Measurements from ENCODE around the gene KIF3A. TPM values are rescaled to one million over a fixed set of nuclear protein-coding genes. Genes with fewer than 3 reads are reported as not detected.

KIF3A gene
- total RNA-seq, 1 donor from 2014 or later, result 10.5 TPM

DNA sequence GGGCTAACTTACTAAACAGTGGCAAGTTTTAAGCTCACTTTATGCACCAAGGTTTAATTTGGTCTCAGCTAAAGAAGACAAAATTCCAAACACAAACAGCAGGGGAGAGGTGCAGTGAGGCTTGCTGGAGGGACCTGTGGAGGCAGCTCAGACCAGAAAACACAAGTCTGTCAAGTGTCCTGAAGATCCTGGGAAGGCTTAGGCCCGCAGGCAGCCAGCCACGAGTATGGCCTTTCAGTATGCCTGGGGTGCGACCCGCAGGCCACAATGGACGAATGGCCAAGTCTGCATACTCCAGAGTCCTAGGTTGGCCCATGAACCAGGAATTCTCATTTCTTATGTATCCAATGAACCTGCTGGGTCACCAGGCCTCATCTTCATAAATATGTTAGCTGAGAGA lies 19.2 kb upstream of the KIF3A start:
- intact Hi-C loops (cut with DNase I), result no loop called here
- Histone ChIP-seq H3K4me1 (no peaks in the 10 kb centered on the region), H3K27me3 (no peaks in the 10 kb centered on the region), H3K36me3 (peaks cover 27% of the 10 kb centered on the region), H3K27ac (no peak overlapping the region), H3K4me3 (no peak overlapping the region), H3K9me3 (no peaks in the 10 kb centered on the region)
- ATAC-seq (no peak), DNase-seq (no peak)
- TF ChIP-seq, protein P1, sequence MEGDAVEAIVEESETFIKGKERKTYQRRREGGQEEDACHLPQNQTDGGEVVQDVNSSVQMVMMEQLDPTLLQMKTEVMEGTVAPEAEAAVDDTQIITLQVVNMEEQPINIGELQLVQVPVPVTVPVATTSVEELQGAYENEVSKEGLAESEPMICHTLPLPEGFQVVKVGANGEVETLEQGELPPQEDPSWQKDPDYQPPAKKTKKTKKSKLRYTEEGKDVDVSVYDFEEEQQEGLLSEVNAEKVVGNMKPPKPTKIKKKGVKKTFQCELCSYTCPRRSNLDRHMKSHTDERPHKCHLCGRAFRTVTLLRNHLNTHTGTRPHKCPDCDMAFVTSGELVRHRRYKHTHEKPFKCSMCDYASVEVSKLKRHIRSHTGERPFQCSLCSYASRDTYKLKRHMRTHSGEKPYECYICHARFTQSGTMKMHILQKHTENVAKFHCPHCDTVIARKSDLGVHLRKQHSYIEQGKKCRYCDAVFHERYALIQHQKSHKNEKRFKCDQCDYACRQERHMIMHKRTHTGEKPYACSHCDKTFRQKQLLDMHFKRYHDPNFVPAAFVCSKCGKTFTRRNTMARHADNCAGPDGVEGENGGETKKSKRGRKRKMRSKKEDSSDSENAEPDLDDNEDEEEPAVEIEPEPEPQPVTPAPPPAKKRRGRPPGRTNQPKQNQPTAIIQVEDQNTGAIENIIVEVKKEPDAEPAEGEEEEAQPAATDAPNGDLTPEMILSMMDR (IDR thresholded peaks at IDR 0.05), result no peak

- peaks cover 14% of the 10 kb centered on the region for H3K36me3 ChIP-seq
- no peak overlapping the region for H3K4me3 ChIP-seq
- TF ChIP-seq, protein P1 (IDR thresholded peaks at IDR 0.05), result no peak
- DNase-seq, result no peak
- no peak for ATAC-seq
- H3K27ac ChIP-seq, result no peak overlapping the region
- H3K27me3 ChIP-seq, result no peaks in the 10 kb centered on the region
- H3K9me3 ChIP-seq, result no peaks in the 10 kb centered on the region
- no peaks in the 10 kb centered on the region for H3K4me1 ChIP-seq
- intact Hi-C loops (cut with DNase I), result no loop called here
Measured at GRCh38 chr5:132754947-132755346, 17.6 kb upstream of the KIF3A start.

GRCh38 chr5:132754111-132754510 lies 16.8 kb upstream of the KIF3A start:
- no peak overlapping the region for H3K4me3 ChIP-seq
- no peaks in the 10 kb centered on the region for H3K4me1 ChIP-seq
- DNase-seq (no peak), ATAC-seq (no peak)
- TF ChIP-seq, protein P1 (IDR thresholded peaks at IDR 0.05), result no peak
- H3K27me3 ChIP-seq, result no peaks in the 10 kb centered on the region
- intact Hi-C loops (cut with DNase I), result no loop called here
- H3K9me3 ChIP-seq, result no peaks in the 10 kb centered on the region
- peaks cover 14% of the 10 kb centered on the region for H3K36me3 ChIP-seq
- no peak overlapping the region for H3K27ac ChIP-seq

DNA sequence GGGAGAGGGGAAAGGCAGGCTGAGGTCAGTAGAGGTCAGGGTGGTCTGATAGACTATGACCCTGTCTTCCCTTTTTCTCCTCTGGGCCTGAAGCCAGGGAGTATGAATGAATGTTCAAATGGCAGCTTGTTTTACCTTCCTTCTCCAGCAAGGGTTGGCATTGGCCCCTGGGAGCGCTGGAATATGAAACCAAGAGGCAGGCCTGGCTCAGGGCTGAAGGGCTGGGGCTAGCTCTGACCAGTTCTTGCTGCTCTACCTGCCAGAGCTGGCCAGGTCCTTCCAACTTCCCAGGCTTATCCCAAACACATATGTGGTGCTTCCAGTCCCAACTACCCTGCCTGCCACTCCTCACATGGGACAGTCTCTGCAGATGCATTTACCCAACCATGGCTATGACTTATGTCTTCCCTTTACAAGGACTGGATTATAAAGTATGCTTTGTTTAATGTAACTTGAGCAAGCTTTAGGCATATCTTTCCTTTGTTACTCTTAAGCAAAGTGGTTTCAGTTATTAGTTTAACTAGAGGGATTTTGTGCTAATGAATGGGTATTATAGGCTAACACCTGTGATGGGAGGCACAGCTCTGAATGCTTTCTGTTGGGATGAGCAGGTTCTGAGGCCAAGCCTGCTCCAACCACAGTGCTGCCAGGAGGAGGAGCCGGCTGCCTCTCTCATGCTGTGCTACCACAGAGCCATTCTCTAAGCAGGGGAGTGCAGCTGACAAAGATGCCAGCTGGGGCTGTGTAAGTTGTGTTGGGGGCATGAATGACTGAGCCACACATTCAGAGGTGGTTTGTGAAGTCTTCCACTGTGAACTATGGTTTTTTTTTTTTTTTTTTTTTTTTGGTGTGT lies 16.0 kb upstream of the KIF3A start:
- ATAC-seq (peak; percentile 31), DNase-seq (no peak)
- TF ChIP-seq, protein P1 (IDR thresholded peaks at IDR 0.05), result no peak
- no peak overlapping the region for H3K27ac ChIP-seq
- intact Hi-C loops (cut with DNase I), result no loop called here
- no peaks in the 10 kb centered on the region for H3K9me3 ChIP-seq
- peaks cover 7% of the 10 kb centered on the region for H3K36me3 ChIP-seq
- H3K4me3 ChIP-seq, result no peak overlapping the region
- H3K4me1 ChIP-seq, result no peaks in the 10 kb centered on the region
- H3K27me3 ChIP-seq, result no peaks in the 10 kb centered on the region

DNA sequence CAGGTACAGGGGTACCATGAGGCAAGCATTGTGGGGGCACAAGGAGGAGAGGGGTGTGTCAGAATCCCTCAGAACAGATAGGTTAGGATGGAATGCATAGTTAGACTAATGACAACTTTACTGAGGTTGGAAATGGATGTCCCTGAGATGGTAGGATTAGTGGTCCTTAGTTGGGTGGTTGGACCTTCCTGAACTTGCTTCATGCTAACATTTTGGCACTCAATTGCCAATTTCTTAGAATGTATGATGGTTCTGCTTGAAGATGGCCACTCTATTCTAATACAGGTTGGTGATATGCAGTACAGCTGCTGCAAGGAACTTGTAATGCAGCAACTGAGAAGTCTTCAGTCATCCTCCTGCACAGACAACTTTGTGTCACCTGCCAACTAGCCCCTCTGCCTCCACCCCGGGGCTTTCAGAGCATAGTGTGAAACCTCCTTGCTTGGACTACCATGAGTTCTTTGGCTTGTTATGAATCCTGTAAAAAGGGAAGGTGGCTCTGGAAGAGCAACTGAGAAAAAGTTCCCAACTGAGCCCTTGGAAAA lies 15.3 kb upstream of the KIF3A start:
- no peak for ATAC-seq
- no peak for DNase-seq
- no peaks in the 10 kb centered on the region for H3K9me3 ChIP-seq
- intact Hi-C loops (cut with DNase I), result no loop called here
- no peaks in the 10 kb centered on the region for H3K4me1 ChIP-seq
- no peaks in the 10 kb centered on the region for H3K36me3 ChIP-seq
- H3K27ac ChIP-seq, result no peak overlapping the region
- H3K27me3 ChIP-seq, result peaks cover 2% of the 10 kb centered on the region
- H3K4me3 ChIP-seq, result no peak overlapping the region
- TF ChIP-seq, protein P1 (IDR thresholded peaks at IDR 0.05), result no peak

All from upper lobe of right lung (tissue), 1 donor.